Thyroid gland (tissue), 4 donors: Measurements from ENCODE around the gene SMYD2. TPM values are rescaled to one million over a fixed set of nuclear protein-coding genes. Genes with fewer than 3 reads are reported as not detected.

Experiments used
- DNase-seq, 2 donors: peaks; one replicate each; pipeline ENCODE4 v3.0.0-alpha.2; 2019
- H3K27ac ChIP-seq, 3 donors: fragments of 200-600 bp; sonication (generic); 1 replicate in 2 of 3; 2 replicates in 1 of 3; pipeline ENCODE4 v1.5.1; 2016 to 2019; ENCODE audit warnings: mild to moderate bottlenecking in 1 of 3, moderate library complexity in 1 of 3
- H3K27me3 ChIP-seq: fragments of 200-600 bp; sonication (generic); one replicate; pipeline ENCODE4 v1.5.1; 2019
- H3K36me3 ChIP-seq, 2 donors: fragments of 200-600 bp; sonication (generic); one replicate each; pipeline ENCODE4 v1.5.1; 2016 to 2019
- H3K4me1 ChIP-seq, 2 donors: fragments of 200-600 bp; sonication (generic); one replicate each; pipeline ENCODE4 v1.5.1; 2017 to 2019
- H3K4me3 ChIP-seq, 3 donors: fragments of 200-600 bp; sonication (generic); replicated peaks in 1 of 3; 1 replicate in 2 of 3; 2 replicates in 1 of 3; pipeline ENCODE4 v1.5.1; 2016; ENCODE audit warnings: mild to moderate bottlenecking in 1 of 3
- H3K9me3 ChIP-seq: fragments of 200-600 bp; sonication (generic); one replicate; pipeline ENCODE4 v1.5.1; 2017
- POLR2A ChIP-seq, 2 donors: fragments of 450-650 bp; IDR thresholded peaks; one replicate each; pipeline ENCODE4 v1.6.1; 2017; ENCODE audit warnings: antibody characterized with exemption in 2 of 2, mild to moderate bottlenecking in 2 of 2, moderate library complexity in 1 of 2
- WGBS, 2 donors: methylation state at CpG; one replicate each; pipeline ENCODE4 v1.1.5; 2017; 5-methylcytosine and 5-hydroxymethylcytosine counted together
- intact Hi-C: fragments of 100-400 bp; cut with DNase I; formaldehyde crosslinking; loops from one replicate; pipeline ENCODE4 v1.15.1; 2023
- total RNA-seq, 4 donors: library from RNA; depleted of rRNA; stranded (reverse); fragments of >200 nt; gene quantifications; one replicate each; pipeline ENCODE4 v1.2.3, GENCODE V29; 2016
- TF ChIP-seq, protein P1 (sequence below), 6 experiments: fragments of 200-600 bp in 3 of 6; fragments of 450-650 bp in 3 of 6; sonication (generic) in 3 of 6; IDR thresholded peaks; one replicate each; pipeline ENCODE4 v1.5.1; 2016 to 2019; ENCODE audit warnings: antibody characterized with exemption in 6 of 6, mild to moderate bottlenecking in 2 of 6, inconsistent platforms in 1 of 6, moderate library complexity in 1 of 6

Gene SMYD2
- total RNA-seq, 4 donors from 2014 or later, result 37.6 to 56.1 (median 44.5) TPM

GRCh38 chr1:214249651-214250050 is 31.3 kb upstream of the SMYD2 start:
- no peak overlapping the region for H3K27ac ChIP-seq
- no peaks in the 10 kb centered on the region for H3K36me3 ChIP-seq
- 95% methylated on average over 14 of the region's 14 CpGs for WGBS, 2 donors
- no peaks in the 10 kb centered on the region for H3K27me3 ChIP-seq
- no peaks in the 10 kb centered on the region for H3K9me3 ChIP-seq
- intact Hi-C loops, result no loop called here
- no peak for DNase-seq
- H3K4me1 ChIP-seq, result no peaks in the 10 kb centered on the region
- H3K4me3 ChIP-seq, result no peak overlapping the region
- TF ChIP-seq, protein P1, sequence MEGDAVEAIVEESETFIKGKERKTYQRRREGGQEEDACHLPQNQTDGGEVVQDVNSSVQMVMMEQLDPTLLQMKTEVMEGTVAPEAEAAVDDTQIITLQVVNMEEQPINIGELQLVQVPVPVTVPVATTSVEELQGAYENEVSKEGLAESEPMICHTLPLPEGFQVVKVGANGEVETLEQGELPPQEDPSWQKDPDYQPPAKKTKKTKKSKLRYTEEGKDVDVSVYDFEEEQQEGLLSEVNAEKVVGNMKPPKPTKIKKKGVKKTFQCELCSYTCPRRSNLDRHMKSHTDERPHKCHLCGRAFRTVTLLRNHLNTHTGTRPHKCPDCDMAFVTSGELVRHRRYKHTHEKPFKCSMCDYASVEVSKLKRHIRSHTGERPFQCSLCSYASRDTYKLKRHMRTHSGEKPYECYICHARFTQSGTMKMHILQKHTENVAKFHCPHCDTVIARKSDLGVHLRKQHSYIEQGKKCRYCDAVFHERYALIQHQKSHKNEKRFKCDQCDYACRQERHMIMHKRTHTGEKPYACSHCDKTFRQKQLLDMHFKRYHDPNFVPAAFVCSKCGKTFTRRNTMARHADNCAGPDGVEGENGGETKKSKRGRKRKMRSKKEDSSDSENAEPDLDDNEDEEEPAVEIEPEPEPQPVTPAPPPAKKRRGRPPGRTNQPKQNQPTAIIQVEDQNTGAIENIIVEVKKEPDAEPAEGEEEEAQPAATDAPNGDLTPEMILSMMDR (IDR thresholded peaks at IDR 0.05), result no peak
- TF ChIP-seq POLR2A (IDR thresholded peaks at IDR 0.05), result no peak

DNA sequence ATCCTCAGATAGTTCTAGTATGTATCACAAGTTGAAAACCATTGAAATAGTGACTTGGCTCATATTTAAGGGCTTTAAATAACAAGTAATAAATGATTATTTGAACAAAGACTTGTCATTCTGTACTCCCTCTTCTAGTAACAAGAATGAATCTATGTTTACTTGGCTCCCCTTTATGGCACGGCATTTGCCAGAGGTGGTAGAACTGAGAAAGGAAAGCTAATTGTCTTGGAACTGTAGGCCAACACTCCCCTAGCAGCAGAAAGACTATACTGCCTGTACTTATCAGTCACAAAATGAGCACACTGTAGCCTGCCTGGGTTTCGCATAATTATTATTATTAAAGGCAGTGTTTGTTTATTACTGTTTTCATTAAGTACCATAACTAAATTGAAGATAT is 29.6 kb upstream of the SMYD2 start:
- intact Hi-C loops, result no loop called here
- 94% methylated on average over 2 of the region's 2 CpGs for WGBS, 2 donors
- no peaks in the 10 kb centered on the region for H3K9me3 ChIP-seq
- H3K4me1 ChIP-seq, result no peaks in the 10 kb centered on the region
- no peak for TF ChIP-seq POLR2A (IDR thresholded peaks at IDR 0.05)
- TF ChIP-seq, protein P1 (IDR thresholded peaks at IDR 0.05), result no peak
- no peak overlapping the region for H3K27ac ChIP-seq
- no peak for DNase-seq
- H3K4me3 ChIP-seq, result no peak overlapping the region
- no peaks in the 10 kb centered on the region for H3K36me3 ChIP-seq
- H3K27me3 ChIP-seq, result no peaks in the 10 kb centered on the region

GRCh38 chr1:214255509-214255908 is 25.4 kb upstream of the SMYD2 start:
- H3K27ac ChIP-seq, result no peak overlapping the region
- H3K9me3 ChIP-seq, result no peaks in the 10 kb centered on the region
- 95 to 98% methylated on average over 2 of the region's 2 CpGs for WGBS, 2 donors
- TF ChIP-seq, protein P1 (IDR thresholded peaks at IDR 0.05), result no peak
- no peak for TF ChIP-seq POLR2A (IDR thresholded peaks at IDR 0.05)
- H3K4me1 ChIP-seq, result no peaks in the 10 kb centered on the region
- H3K4me3 ChIP-seq, result no peak overlapping the region
- H3K27me3 ChIP-seq, result no peaks in the 10 kb centered on the region
- no peaks in the 10 kb centered on the region for H3K36me3 ChIP-seq
- intact Hi-C loops, result no loop called here
- no peak for DNase-seq

DNA sequence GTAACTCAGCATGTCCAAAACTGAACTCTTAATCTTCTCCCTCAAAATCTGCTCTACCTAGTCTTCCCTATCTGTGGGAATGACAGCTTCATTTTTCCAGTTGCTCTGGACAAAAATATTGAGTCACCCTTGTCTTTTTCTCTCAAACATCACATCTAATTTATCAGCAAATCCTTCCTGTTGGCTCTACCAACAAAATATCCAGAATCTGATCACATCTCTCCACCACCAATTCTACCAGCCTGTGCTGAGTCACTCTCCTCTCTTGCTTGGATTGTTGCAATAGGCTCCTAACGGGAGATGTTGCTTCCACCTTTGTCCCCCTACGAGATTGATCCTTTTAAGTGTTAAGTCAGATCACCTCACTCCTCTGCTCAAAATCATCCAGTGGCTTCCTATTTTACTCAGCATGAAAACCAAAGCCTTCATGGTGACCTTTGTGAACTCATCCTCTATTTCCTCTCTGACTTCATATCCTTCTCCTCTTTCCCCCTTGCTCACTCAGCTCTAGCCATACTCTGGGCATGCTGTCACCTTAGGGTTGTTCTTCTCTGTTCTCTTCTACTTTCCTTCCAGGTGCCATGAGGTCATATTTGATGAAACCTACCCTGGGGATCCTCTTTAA is 21.5 kb upstream of the SMYD2 start:
- H3K9me3 ChIP-seq, result no peaks in the 10 kb centered on the region
- DNase-seq, result no peak
- intact Hi-C loops, result no loop called here
- no peaks in the 10 kb centered on the region for H3K4me1 ChIP-seq
- no peak for TF ChIP-seq POLR2A (IDR thresholded peaks at IDR 0.05)
- TF ChIP-seq, protein P1 (IDR thresholded peaks at IDR 0.05), result no peak
- no peak overlapping the region for H3K4me3 ChIP-seq
- 79% methylated on average over 2 of the region's 2 CpGs for WGBS, 2 donors
- no peaks in the 10 kb centered on the region for H3K27me3 ChIP-seq
- H3K27ac ChIP-seq, result no peak overlapping the region
- no peaks in the 10 kb centered on the region for H3K36me3 ChIP-seq

GRCh38 chr1:214260561-214261205 is 20.3 kb upstream of the SMYD2 start:
- no peaks in the 10 kb centered on the region for H3K9me3 ChIP-seq
- TF ChIP-seq POLR2A (IDR thresholded peaks at IDR 0.05), result no peak
- TF ChIP-seq, protein P1 (IDR thresholded peaks at IDR 0.05), result no peak
- no peak for DNase-seq
- intact Hi-C loops, result no loop called here
- no peaks in the 10 kb centered on the region for H3K36me3 ChIP-seq
- H3K4me3 ChIP-seq, result no peak overlapping the region
- H3K27ac ChIP-seq, result no peak overlapping the region
- H3K4me1 ChIP-seq, result no peaks in the 10 kb centered on the region
- 72 to 78% methylated on average over 3 of the region's 3 CpGs for WGBS, 2 donors
- no peaks in the 10 kb centered on the region for H3K27me3 ChIP-seq
